T-helper 17 cell (primary cell): ENCODE data around the gene NXPH1. TPM values are rescaled to one million over a fixed set of nuclear protein-coding genes. Genes with fewer than 3 reads are reported as not detected.

Experiments
- ATAC-seq: fragments of 150-1000 bp; cut with Tn5 transposase; 2 replicates; pipeline ENCODE4 v1.10.0; 2021; ENCODE audit warnings: mild to moderate bottlenecking, moderate library complexity
- DNase-seq, 3 donors: peaks; one replicate each; pipeline versions ENCODE4 v3.0.0 to v3.0.0-alpha.2; 2020 to 2021
- H3K9me3 ChIP-seq: one replicate; pipeline ENCODE4 v1.7.0; 2013; ENCODE audit warnings: low read length, mild to moderate bottlenecking; ENCODE audit not compliant: control insufficient read depth, poor library complexity, severe bottlenecking
- H3K27ac Mint-ChIP-seq: one replicate; pipeline ENCODE4 v1.8.0; 2022; ENCODE audit warnings: mild to moderate bottlenecking, moderate library complexity, mixed read lengths
- H3K27me3 Mint-ChIP-seq: one replicate; pipeline ENCODE4 v1.8.0; 2022; ENCODE audit warnings: mixed read lengths
- H3K36me3 Mint-ChIP-seq: one replicate; pipeline ENCODE4 v1.8.0; 2022; ENCODE audit warnings: low read depth, mixed read lengths
- H3K4me1 Mint-ChIP-seq: one replicate; pipeline ENCODE4 v1.8.0; 2022; ENCODE audit warnings: mild to moderate bottlenecking, mixed read lengths
- H3K4me3 Mint-ChIP-seq: one replicate; pipeline ENCODE4 v1.8.0; 2022; ENCODE audit warnings: mild to moderate bottlenecking, moderate library complexity, mixed read lengths
- total RNA-seq, 4 donors: library from RNA in 2 of 4; stranded (reverse) in 2 of 4; gene quantifications; one replicate each; pipeline ENCODE4 v1.2.3 and lab custom pipeline; 2022 to 2026

Gene NXPH1
- total RNA-seq, 2 donors from 2014 or later, result not detected

DNA sequence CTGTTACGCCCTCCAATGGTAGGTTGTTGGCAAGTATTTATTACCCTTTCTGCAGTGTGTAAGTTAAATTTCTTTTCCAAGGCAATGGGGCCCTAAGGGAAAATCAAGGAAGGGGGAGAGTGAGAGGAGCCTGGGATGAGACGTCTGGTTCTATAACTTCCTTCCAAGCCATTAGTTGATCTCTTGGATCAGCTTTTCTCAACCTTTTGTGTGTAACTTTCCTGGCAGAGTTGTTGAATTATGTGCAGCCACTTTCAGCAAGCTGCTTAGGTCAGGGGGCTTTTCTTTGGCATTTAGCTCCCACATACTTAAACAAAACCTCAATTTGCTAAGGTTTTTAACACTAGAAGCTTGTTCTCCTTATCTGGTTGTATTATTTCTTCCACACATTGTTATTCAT, 127.1 kb downstream of the NXPH1 start:
- no peaks in the 10 kb centered on the region for H3K4me1 Mint-ChIP-seq
- no peaks in the 10 kb centered on the region for H3K9me3 ChIP-seq
- no peak for DNase-seq
- no peak overlapping the region for H3K4me3 Mint-ChIP-seq
- no peak for ATAC-seq
- H3K27ac Mint-ChIP-seq, result no peak overlapping the region
- H3K36me3 Mint-ChIP-seq, result no peaks in the 10 kb centered on the region
- no peaks in the 10 kb centered on the region for H3K27me3 Mint-ChIP-seq

DNA sequence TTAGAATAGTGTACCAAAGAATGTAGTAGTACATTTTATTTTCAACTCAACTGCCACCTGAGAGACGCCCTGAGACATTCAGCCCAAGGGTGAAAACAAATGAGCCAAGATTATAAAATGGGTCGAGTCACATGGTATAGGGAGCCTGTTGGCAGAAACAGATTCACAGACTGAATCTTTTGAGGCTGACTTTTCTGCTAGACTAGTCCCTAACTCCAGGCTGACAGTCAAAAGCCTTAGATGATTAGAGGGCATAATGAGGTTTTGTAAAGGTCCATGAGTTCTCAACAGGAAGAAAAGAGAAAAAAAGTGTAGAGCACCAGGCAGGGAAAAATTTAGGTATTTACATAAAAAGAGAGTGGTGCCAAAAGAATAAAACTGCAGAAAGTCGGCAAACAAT, 128.0 kb downstream of the NXPH1 start:
- no peaks in the 10 kb centered on the region for H3K4me1 Mint-ChIP-seq
- no peak for DNase-seq
- no peaks in the 10 kb centered on the region for H3K9me3 ChIP-seq
- no peak overlapping the region for H3K27ac Mint-ChIP-seq
- no peaks in the 10 kb centered on the region for H3K27me3 Mint-ChIP-seq
- no peak overlapping the region for H3K4me3 Mint-ChIP-seq
- ATAC-seq, result no peak
- no peaks in the 10 kb centered on the region for H3K36me3 Mint-ChIP-seq

DNA sequence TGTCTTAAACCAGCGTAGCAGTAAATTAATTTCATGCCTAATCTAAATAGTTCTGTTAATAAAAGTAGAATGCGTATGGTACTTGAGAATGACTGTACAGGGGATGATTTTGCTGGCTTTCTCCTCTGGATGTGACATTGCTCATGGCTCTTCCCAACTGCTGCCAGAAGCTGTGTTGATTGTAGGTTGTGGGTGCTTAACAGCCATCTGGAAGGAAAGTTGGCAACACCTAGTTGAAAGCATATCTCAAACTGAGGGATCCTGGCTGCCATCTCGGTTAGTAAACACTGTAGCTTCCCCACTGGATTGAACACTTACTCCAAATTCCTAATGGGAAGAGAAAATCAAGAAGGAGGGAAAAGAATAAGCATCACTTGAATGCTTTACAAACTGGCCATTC, 130.9 kb downstream of the NXPH1 start:
- ATAC-seq, result no peak
- Mint-ChIP-seq H3K36me3 (no peaks in the 10 kb centered on the region), H3K4me1 (no peaks in the 10 kb centered on the region), H3K27ac (no peak overlapping the region), H3K27me3 (no peaks in the 10 kb centered on the region), H3K4me3 (no peak overlapping the region)
- DNase-seq, result no peak
- H3K9me3 ChIP-seq, result no peaks in the 10 kb centered on the region

DNA sequence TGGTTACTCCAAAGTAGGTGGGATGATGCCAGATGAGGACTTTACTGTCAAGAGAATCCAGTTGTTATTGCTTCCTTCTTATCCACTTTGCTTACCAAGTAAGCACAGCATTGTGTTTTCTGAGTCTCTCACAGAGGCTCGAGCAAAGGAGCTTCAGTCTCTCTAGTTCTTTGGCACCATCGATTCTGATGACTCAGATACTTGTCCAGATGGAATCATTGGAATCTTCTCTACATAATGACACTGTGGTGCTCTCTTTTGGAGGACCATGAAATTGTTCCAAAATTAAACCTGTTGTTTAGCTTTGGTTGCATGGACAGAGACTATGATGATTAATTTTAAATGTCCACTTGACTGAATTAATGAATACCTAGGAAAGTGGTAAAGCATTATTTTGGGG, 132.6 kb downstream of the NXPH1 start:
- Mint-ChIP-seq H3K36me3 (no peaks in the 10 kb centered on the region), H3K27me3 (no peaks in the 10 kb centered on the region), H3K4me1 (no peaks in the 10 kb centered on the region), H3K27ac (no peak overlapping the region), H3K4me3 (no peak overlapping the region)
- H3K9me3 ChIP-seq, result no peaks in the 10 kb centered on the region
- DNase-seq, result no peak
- no peak for ATAC-seq

DNA sequence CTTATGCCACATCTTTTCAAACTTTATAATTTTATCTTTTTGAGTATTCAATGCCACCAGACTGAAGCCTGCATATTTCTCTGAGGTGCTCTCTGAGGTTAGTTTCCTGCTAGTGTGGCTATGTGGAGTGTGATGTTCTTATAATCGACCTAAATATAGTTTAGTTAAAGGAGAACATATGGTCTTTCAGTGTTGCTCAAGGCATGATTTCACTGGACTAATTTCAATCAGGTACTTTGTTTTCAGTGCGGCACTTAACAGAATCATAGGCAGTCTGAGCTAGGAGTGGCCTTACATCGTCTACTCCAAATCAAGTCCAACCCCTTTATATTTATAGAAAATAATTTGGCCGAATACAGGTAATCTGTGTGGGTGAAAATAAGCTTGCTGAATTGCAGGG, 134.2 kb downstream of the NXPH1 start:
- Mint-ChIP-seq H3K4me3 (no peak overlapping the region), H3K27ac (no peak overlapping the region), H3K4me1 (no peaks in the 10 kb centered on the region), H3K27me3 (no peaks in the 10 kb centered on the region), H3K36me3 (no peaks in the 10 kb centered on the region)
- ATAC-seq, result no peak
- H3K9me3 ChIP-seq, result no peaks in the 10 kb centered on the region
- no peak for DNase-seq

DNA sequence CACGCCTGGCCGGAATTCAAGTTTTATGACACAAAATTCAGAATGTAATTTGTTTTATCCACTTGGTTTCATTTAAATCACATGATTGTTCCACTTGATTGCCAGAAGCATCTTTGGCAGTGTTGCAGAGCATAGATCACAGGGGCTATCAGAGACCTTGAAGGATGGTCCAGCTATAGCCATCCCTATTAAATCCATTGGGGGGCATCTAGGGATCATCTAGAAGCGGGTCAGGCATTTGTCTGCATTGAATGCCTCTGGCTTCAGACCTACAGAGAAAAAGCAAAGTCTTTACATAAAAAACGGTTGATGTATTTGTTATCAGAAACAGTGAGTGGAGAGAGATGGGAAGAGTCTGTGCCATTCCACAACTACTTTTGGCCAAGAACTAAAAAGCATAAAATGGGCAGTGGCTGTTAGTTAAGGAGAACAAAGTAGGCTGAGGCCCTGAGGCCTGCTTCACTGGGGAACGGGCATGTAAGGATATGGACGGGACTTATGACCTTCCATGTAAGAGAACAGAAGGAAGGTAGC, 146.3 kb downstream of the NXPH1 start:
- no peak for DNase-seq
- ATAC-seq, result no peak
- Mint-ChIP-seq H3K36me3 (no peaks in the 10 kb centered on the region), H3K27me3 (no peaks in the 10 kb centered on the region), H3K27ac (no peak overlapping the region), H3K4me1 (no peaks in the 10 kb centered on the region), H3K4me3 (no peak overlapping the region)
- no peaks in the 10 kb centered on the region for H3K9me3 ChIP-seq

DNA sequence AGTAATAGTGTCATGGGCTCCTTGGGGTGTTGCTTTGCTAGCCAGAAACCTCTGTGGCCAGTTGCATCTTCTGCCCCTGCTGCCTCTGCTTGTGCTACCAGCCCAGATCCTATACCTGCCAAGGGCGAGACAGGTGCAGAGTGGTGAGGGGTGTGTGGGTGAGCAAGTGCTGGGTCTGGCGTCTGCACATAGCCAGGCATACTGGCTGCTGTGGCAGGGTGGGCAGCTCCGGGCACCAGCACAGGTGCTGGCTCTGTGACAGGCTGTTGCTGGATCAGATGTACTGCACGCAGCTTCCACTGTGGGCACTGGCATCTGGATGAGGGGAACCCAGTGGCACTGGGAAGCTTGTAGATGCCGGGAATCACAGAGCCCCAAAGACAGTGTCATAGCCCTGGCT, 148.4 kb downstream of the NXPH1 start:
- ATAC-seq (no peak), DNase-seq (no peak)
- no peaks in the 10 kb centered on the region for H3K4me1 Mint-ChIP-seq
- H3K27me3 Mint-ChIP-seq, result no peaks in the 10 kb centered on the region
- no peak overlapping the region for H3K27ac Mint-ChIP-seq
- no peaks in the 10 kb centered on the region for H3K9me3 ChIP-seq
- no peaks in the 10 kb centered on the region for H3K36me3 Mint-ChIP-seq
- H3K4me3 Mint-ChIP-seq, result no peak overlapping the region

DNA sequence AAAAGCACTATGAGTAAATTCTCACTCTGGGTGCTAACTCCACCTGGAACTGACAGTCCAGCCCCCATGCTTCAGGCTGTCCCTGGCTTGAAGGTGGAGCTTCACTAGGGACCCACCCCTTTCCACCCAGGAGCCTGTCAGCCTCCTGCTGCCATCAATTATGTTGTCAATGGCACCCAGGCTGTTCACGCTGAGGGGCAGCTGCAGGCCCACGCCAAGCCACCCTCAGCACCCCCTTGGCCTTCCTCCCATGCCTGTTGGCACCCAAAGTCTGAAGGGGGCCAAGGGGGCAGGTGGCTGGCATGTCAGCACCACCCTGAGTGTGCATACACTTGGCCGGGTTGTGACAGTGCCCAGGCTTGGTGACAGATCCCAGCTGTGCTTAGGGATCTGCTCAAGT, 149.3 kb downstream of the NXPH1 start:
- H3K9me3 ChIP-seq, result no peaks in the 10 kb centered on the region
- Mint-ChIP-seq H3K36me3 (no peaks in the 10 kb centered on the region), H3K4me3 (no peak overlapping the region), H3K4me1 (no peaks in the 10 kb centered on the region), H3K27me3 (no peaks in the 10 kb centered on the region), H3K27ac (no peak overlapping the region)
- ATAC-seq (no peak), DNase-seq (no peak)

DNA sequence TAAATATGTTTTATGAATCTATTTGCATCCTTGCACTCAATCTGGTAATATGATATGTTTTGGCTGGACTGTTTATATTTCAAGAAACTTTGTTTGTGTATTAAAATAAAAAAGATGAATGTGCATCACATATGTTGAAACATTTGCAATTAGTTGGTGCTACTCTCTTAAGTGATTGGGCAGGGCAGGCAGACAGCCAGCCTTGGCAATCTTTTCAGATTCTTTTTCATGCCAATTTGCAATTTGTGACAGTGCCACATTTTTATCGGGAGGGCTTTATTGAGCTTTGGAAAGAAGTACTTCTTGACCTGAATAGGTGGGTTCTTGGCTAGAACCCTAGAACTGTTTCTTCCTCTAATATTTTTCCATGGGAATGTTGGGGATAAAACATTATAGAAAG, 152.2 kb downstream of the NXPH1 start:
- no peak overlapping the region for H3K4me3 Mint-ChIP-seq
- no peaks in the 10 kb centered on the region for H3K27me3 Mint-ChIP-seq
- H3K36me3 Mint-ChIP-seq, result no peaks in the 10 kb centered on the region
- DNase-seq (no peak), ATAC-seq (no peak)
- H3K27ac Mint-ChIP-seq, result no peak overlapping the region
- no peaks in the 10 kb centered on the region for H3K4me1 Mint-ChIP-seq
- H3K9me3 ChIP-seq, result no peaks in the 10 kb centered on the region

DNA sequence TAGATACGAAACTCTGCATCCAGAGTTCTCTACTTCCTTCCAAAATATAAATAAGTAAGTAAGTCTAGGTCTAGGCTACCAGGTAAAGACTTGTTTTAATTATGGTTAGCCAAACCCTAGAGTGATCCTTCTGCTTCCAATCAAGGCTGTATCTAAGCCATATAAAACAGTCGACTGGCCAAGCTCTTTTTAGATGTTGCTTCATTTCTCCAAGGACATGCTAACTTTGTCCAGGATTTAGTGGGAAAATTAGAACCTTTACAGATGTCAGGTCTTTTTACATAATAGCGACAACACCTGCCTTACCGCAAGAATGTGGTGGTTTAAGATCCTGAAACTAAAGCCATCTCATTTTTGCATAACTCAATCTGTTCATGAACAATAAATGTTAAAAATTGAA, 156.8 kb downstream of the NXPH1 start:
- Mint-ChIP-seq H3K36me3 (no peaks in the 10 kb centered on the region), H3K27me3 (no peaks in the 10 kb centered on the region), H3K4me1 (no peaks in the 10 kb centered on the region), H3K4me3 (no peak overlapping the region), H3K27ac (no peak overlapping the region)
- ATAC-seq, result no peak
- no peak for DNase-seq
- H3K9me3 ChIP-seq, result no peaks in the 10 kb centered on the region

DNA sequence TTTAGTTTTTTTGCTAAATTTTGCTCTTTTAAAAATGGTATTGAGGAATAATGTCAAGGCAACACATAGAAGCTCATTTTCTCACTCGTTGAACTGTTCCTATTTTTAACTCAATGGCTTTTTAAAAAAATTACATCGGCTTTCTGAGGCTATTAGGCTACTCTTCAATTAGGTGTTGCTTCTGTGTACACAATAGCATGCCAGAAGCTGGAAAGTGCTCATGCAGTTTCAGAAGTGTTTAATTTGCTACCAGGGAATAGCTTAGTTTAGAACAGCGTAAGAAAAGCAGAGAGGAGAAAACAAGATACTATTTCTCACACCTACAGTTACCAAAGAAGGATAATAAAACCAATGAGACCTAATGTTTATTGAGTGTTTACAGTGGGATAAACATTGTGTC, 157.4 kb downstream of the NXPH1 start:
- no peaks in the 10 kb centered on the region for H3K9me3 ChIP-seq
- H3K27me3 Mint-ChIP-seq, result no peaks in the 10 kb centered on the region
- H3K4me3 Mint-ChIP-seq, result no peak overlapping the region
- ATAC-seq, result no peak
- no peaks in the 10 kb centered on the region for H3K36me3 Mint-ChIP-seq
- no peak overlapping the region for H3K27ac Mint-ChIP-seq
- DNase-seq, result no peak
- no peaks in the 10 kb centered on the region for H3K4me1 Mint-ChIP-seq

DNA sequence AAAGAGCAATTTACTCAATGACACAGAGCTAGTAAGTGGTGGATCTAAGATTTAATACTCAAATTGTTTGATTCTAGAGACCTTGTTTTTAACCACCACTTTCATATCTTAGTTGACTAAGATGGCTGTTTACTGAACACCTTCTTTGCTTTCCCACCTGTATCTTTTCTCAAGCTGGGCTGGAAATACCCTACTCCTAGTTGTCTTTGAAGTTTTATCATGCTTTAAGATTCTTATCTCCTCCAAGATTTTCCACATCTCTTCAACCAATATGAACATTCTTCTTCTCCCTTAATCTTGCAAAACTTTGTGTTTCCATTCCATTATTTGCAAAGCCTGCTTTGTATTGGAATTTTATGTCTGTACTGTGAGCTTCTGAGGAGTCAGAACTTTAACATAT, 157.9 kb downstream of the NXPH1 start:
- no peaks in the 10 kb centered on the region for H3K36me3 Mint-ChIP-seq
- no peak for DNase-seq
- H3K9me3 ChIP-seq, result no peaks in the 10 kb centered on the region
- H3K4me3 Mint-ChIP-seq, result no peak overlapping the region
- H3K27me3 Mint-ChIP-seq, result no peaks in the 10 kb centered on the region
- H3K4me1 Mint-ChIP-seq, result no peaks in the 10 kb centered on the region
- no peak for ATAC-seq
- H3K27ac Mint-ChIP-seq, result no peak overlapping the region

DNA sequence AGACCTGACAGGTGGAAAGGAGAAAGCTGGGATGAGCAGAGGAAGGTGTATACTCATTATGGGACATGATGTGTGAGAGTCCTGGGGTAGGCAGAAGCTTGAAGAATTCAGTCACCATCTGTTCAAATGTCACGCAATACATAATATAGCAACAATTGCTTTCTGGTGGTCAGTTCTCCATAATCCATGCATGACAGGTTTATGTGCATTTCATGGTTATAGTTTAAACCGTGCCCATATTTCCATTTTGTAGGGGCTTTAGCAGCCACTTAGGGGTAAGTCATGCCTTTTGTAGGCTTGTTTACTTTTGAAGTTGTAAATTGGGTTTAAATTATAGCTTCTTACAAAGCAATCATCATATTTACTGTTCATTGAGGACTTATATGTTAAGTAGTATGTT, 158.8 kb downstream of the NXPH1 start:
- Mint-ChIP-seq H3K36me3 (no peaks in the 10 kb centered on the region), H3K4me1 (no peaks in the 10 kb centered on the region), H3K4me3 (no peak overlapping the region), H3K27me3 (no peaks in the 10 kb centered on the region), H3K27ac (no peak overlapping the region)
- no peaks in the 10 kb centered on the region for H3K9me3 ChIP-seq
- no peak for DNase-seq
- ATAC-seq, result no peak

DNA sequence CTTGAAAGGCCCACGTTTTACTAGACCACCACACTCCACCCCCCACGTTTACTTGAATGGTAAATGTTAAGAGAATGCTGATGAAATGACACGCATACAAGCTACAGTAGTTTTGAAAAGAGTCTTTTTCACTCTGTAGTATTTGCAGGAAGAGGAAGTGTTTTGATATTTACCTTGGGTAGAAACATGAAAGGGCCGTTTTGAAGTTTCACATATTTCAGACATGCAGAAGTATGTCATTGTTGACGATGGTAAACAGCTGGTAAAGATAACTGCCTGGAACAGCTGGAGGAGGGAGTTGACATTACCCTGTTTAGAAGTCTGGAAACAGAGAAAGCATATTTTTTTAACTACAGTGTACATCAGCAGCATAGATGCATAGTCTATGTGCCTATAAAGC, 160.7 kb downstream of the NXPH1 start:
- no peak overlapping the region for H3K4me3 Mint-ChIP-seq
- no peaks in the 10 kb centered on the region for H3K9me3 ChIP-seq
- H3K36me3 Mint-ChIP-seq, result no peaks in the 10 kb centered on the region
- no peak overlapping the region for H3K27ac Mint-ChIP-seq
- H3K27me3 Mint-ChIP-seq, result no peaks in the 10 kb centered on the region
- DNase-seq, result no peak
- H3K4me1 Mint-ChIP-seq, result no peaks in the 10 kb centered on the region
- no peak for ATAC-seq

DNA sequence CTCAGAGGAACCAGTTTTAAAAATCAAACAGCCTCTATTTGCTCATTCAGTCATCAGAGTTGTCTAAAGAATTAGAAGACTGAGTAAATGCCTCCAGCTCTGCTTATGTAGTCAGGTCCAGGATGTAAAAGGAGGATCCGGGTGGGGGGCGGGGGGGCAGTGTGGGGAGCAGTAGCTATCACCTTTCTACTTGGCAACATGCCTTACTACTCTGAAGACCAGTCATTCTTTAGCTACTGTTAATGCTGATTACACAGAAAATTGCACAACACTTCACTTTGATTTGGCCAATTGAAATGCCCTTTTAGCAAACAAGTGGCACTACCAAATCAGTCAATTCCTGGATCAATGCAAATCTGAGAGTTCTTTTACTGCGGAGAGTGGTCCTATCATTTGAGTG, 164.2 kb downstream of the NXPH1 start:
- Mint-ChIP-seq H3K4me1 (no peaks in the 10 kb centered on the region), H3K27me3 (no peaks in the 10 kb centered on the region), H3K36me3 (no peaks in the 10 kb centered on the region), H3K27ac (no peak overlapping the region), H3K4me3 (no peak overlapping the region)
- H3K9me3 ChIP-seq, result no peaks in the 10 kb centered on the region
- DNase-seq (no peak), ATAC-seq (no peak)
